Parietal lobe (tissue), 1 donor: ENCODE data around the gene C2orf72. TPM values are rescaled to one million over a fixed set of nuclear protein-coding genes. Genes with fewer than 3 reads are reported as not detected.

Source experiments
- total RNA-seq: library from RNA; depleted of rRNA; stranded (reverse); fragments of >200 nt; gene quantifications from one replicate; pipeline ENCODE4 v1.2.3, GENCODE V29; 2014

Gene C2orf72
- 33.5 TPM for total RNA-seq

GRCh38 chr2:231037202-231037730 is at the start of gene C2orf72:
Gene C2orf72 (plus strand): TSS chr2:231037523. CDS start chr2:231037566, 43 bp downstream.

GRCh38 chr2:230995821-230996220 is 41.5 kb upstream of the C2orf72 start, which contains the start of gene SPATA3:
Gene SPATA3 (plus strand): TSS chr2:230996121. CDS start chr2:230996234, 113 bp downstream.

GRCh38 chr2:231056453-231057416 is 19.4 kb downstream of the C2orf72 start, which contains the start of gene PSMD1:
Gene PSMD1 (plus strand): TSS chr2:231056867. CDS start chr2:231057026, 159 bp downstream.

Other genes starting within 250 kb of the C2orf72 start
- 100 TPM for gene ITM2C, start 172.6 kb upstream of the C2orf72 start, total RNA-seq
- not detected for gene GPR55, start 112.3 kb upstream of the C2orf72 start, total RNA-seq
- gene SPATA3, start 41.4 kb upstream of the C2orf72 start, total RNA-seq = not detected
- 135 TPM for gene PSMD1, start 19.3 kb downstream of the C2orf72 start, total RNA-seq
- gene HTR2B, start 87.5 kb downstream of the C2orf72 start, total RNA-seq = 0.31 TPM
- gene ARMC9, start 161.1 kb downstream of the C2orf72 start, total RNA-seq = 34.1 TPM